SK-N-SH treated with all-trans-retinoic acid at 6 μM for 48 hours (cell line): ENCODE results near the gene NFKB1.

Experiments
- ATAC-seq: fragments of 200-7000 bp; cut with Tn5 transposase; 3 replicates; pipeline ENCODE4 v1.9.1; 2020; ENCODE audit warnings: mild to moderate bottlenecking, moderate library complexity
- ARNTL ChIP-seq: fragments of 450-650 bp; formaldehyde crosslinking; IDR thresholded peaks from 2 replicates; pipeline ENCODE4 v1.5.0; 2020; ENCODE audit warnings: low read depth, mild to moderate bottlenecking, moderate library complexity, borderline replicate concordance
- BACH2 ChIP-seq: fragments of 250-450 bp; sonication (Bioruptor Pico); IDR thresholded peaks from 2 replicates; pipeline ENCODE4 v1.9.0; 2021; ENCODE audit warnings: mild to moderate bottlenecking, borderline replicate concordance
- CREB5 ChIP-seq: fragments of 250-450 bp; sonication (Bioruptor Pico); IDR thresholded peaks from 2 replicates; pipeline ENCODE4 v1.5.1; 2020; ENCODE audit warnings: low read depth, mild to moderate bottlenecking, moderate library complexity
- CSDC2 ChIP-seq: fragments of 250-450 bp; sonication (Bioruptor Pico); IDR thresholded peaks from 2 replicates; pipeline ENCODE4 v1.5.0; 2020; ENCODE audit warnings: mild to moderate bottlenecking, moderate library complexity
- GLIS3 ChIP-seq: fragments of 250-450 bp; sonication (Bioruptor Pico); IDR thresholded peaks from 2 replicates; pipeline ENCODE4 v1.5.0; 2020; ENCODE audit warnings: mild to moderate bottlenecking, moderate library complexity
- ISL1 ChIP-seq: fragments of 250-450 bp; sonication (Bioruptor Pico); IDR thresholded peaks from 2 replicates; pipeline ENCODE4 v2.1.2; 2022; ENCODE audit warnings: mild to moderate bottlenecking, moderate library complexity
- OSR1 ChIP-seq: fragments of 250-450 bp; sonication (Bioruptor Pico); IDR thresholded peaks from 2 replicates; pipeline ENCODE4 v1.8.0; 2022; ENCODE audit warnings: moderate library complexity, mild to moderate bottlenecking, inconsistent platforms
- PATZ1 ChIP-seq: fragments of 250-450 bp; sonication (Bioruptor Pico); IDR thresholded peaks from 2 replicates; pipeline ENCODE4 v1.8.0; 2020; ENCODE audit warnings: mild to moderate bottlenecking, moderate library complexity, borderline replicate concordance
- POU6F1 ChIP-seq: fragments of 250-450 bp; sonication (Bioruptor Pico); IDR thresholded peaks from 2 replicates; pipeline ENCODE4 v1.8.0; 2021; ENCODE audit warnings: low read depth, mild to moderate bottlenecking, moderate library complexity, borderline replicate concordance
- PPARA ChIP-seq: fragments of 250-450 bp; sonication (Bioruptor Pico); IDR thresholded peaks from 2 replicates; pipeline ENCODE4 v1.5.0; 2020; ENCODE audit warnings: mild to moderate bottlenecking, borderline replicate concordance
- RARB ChIP-seq: fragments of 250-450 bp; sonication (Bioruptor Pico); IDR thresholded peaks from 2 replicates; pipeline ENCODE4 v1.8.0; 2021; ENCODE audit warnings: mild to moderate bottlenecking, moderate library complexity
- TCF4 ChIP-seq: fragments of 250-450 bp; sonication (Bioruptor Pico); IDR thresholded peaks from 2 replicates; pipeline ENCODE4 v1.8.0; 2021; ENCODE audit warnings: mild to moderate bottlenecking, moderate library complexity, borderline replicate concordance
- TSHZ2 ChIP-seq: fragments of 250-450 bp; sonication (Bioruptor Pico); IDR thresholded peaks from 2 replicates; pipeline ENCODE4 v1.5.0; 2020; ENCODE audit warnings: mild to moderate bottlenecking, moderate library complexity
- ZFP3 ChIP-seq: fragments of 250-450 bp; sonication (Bioruptor Pico); IDR thresholded peaks from 2 replicates; pipeline ENCODE4 v1.5.0; 2020; ENCODE audit warnings: mild to moderate bottlenecking, moderate library complexity
- ZFP30 ChIP-seq: fragments of 450-650 bp; formaldehyde crosslinking; IDR thresholded peaks from 2 replicates; pipeline ENCODE4 v1.5.0; 2022; ENCODE audit warnings: mild to moderate bottlenecking, moderate library complexity
- ZNF565 ChIP-seq: fragments of 450-650 bp; formaldehyde crosslinking; conservative IDR thresholded peaks from 2 replicates; pipeline ENCODE4 v1.5.0; 2020; ENCODE audit warnings: low read depth, mild to moderate bottlenecking, moderate library complexity
- ZNF8 ChIP-seq: fragments of 450-650 bp; formaldehyde crosslinking; IDR thresholded peaks from 2 replicates; pipeline ENCODE4 v1.5.0; 2020; ENCODE audit warnings: mild to moderate bottlenecking, moderate library complexity
- TF ChIP-seq, protein P1 (sequence below): fragments of 250-450 bp; sonication (Bioruptor Pico); IDR thresholded peaks from 2 replicates; pipeline ENCODE4 v1.5.1; 2021; ENCODE audit warnings: mild to moderate bottlenecking, moderate library complexity

The NFKB1 gene

GRCh38 chr4:102586002-102586643 is 85.0 kb downstream of the NFKB1 start (continued):
- TF ChIP-seq, protein P1, sequence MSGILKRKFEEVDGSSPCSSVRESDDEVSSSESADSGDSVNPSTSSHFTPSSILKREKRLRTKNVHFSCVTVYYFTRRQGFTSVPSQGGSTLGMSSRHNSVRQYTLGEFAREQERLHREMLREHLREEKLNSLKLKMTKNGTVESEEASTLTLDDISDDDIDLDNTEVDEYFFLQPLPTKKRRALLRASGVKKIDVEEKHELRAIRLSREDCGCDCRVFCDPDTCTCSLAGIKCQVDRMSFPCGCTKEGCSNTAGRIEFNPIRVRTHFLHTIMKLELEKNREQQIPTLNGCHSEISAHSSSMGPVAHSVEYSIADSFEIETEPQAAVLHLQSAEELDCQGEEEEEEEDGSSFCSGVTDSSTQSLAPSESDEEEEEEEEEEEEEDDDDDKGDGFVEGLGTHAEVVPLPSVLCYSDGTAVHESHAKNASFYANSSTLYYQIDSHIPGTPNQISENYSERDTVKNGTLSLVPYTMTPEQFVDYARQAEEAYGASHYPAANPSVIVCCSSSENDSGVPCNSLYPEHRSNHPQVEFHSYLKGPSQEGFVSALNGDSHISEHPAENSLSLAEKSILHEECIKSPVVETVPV (CRISPR knock-in tag) = no peak

DNA sequence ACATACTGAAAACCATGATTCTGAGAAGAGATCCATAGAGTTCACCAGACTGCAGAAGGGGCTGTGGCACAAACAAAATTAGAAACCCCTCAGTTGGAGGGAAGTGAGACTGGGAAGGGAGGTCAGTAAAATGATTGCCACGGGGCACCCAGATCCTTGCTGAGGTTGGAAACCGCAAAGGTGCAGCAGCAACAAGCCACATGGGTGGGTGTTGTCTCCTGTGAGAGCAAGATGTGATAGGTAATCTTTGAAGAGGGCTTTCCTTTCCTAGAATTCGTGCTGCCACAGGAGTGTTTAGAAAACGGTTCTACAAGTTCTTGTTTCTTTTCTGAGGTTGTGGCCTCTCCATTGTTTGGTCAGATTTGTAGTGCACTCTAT is 85.5 kb downstream of the NFKB1 start:
- no peak for TF ChIP-seq PATZ1
- no peak for TF ChIP-seq RARB (CRISPR knock-in tag)
- TF ChIP-seq POU6F1 (CRISPR knock-in tag) = no peak
- no peak for TF ChIP-seq CREB5
- TF ChIP-seq TCF4 (CRISPR knock-in tag) = no peak
- TF ChIP-seq GLIS3 (CRISPR knock-in tag) = no peak
- TF ChIP-seq OSR1 (CRISPR knock-in tag) = no peak
- no peak for TF ChIP-seq CSDC2 (CRISPR knock-in tag)
- no peak for TF ChIP-seq ZFP3 (CRISPR knock-in tag)
- TF ChIP-seq ZFP30 = no peak
- no peak for TF ChIP-seq ZNF8 (CRISPR knock-in tag)
- no peak for TF ChIP-seq ISL1 (CRISPR knock-in tag)
- no peak for TF ChIP-seq ARNTL (CRISPR knock-in tag)
- TF ChIP-seq BACH2 (CRISPR knock-in tag) = no peak
- TF ChIP-seq TSHZ2 (CRISPR knock-in tag) = no peak
- no peak for TF ChIP-seq PPARA (CRISPR knock-in tag)
- TF ChIP-seq ZNF565 (CRISPR knock-in tag) = no peak
- TF ChIP-seq, all 23 proteins: peak for 0
- ATAC-seq = no peak

- ATAC-seq = no peak
- no peak for TF ChIP-seq ZNF565 (CRISPR knock-in tag)
- TF ChIP-seq PPARA (CRISPR knock-in tag) = no peak
- TF ChIP-seq ZFP30 = no peak
- no peak for TF ChIP-seq POU6F1 (CRISPR knock-in tag)
Measured at GRCh38 chr4:102589743-102590142, 88.6 kb downstream of the NFKB1 start.
